ENCODE results near the gene ARHGEF4. TPM values are rescaled to one million over a fixed set of nuclear protein-coding genes. Genes with fewer than 3 reads are reported as not detected.

Gene ARHGEF4
- polyA plus RNA-seq, 1 donor (not counting 4 experiments of a cell fraction or from before 2014, with no cell fraction given), result 22.6 TPM

DNA sequence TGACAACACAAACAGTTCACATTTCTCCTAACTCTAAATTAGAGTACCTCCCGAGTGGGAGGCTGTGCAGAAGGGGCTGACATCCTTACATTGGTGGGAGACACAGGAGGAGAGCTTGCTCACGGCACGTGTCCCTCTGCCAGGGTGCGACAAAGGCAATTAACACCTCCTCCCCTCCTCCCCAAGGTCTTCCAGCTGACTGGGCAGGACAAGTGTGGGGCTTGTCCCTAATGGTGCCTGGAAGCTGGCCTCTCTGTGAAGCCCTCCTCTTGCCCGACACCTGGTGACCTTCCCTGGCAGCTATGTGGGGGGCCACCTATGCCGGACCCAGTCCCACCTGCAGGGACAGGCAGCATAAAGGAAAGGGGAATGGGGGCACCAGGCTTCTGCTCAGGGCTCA is 199.6 kb downstream of the ARHGEF4 start:
- no peak overlapping the region for H3K27ac ChIP-seq (ENCODE audit: control insufficient read depth, insufficient read depth, low read length)
- H3K9ac ChIP-seq (ENCODE audit: control insufficient read depth, extremely low read depth, insufficient read depth, low read length), result no peak overlapping the region
- H3K9me3 ChIP-seq (ENCODE audit: control insufficient read depth, low read depth, low read length), result no peaks in the 10 kb centered on the region
- dilution Hi-C loops (cut with MboI; ENCODE audit: extremely low pct_ligation_motif_present, low sequenced_read_pairs), result no loop called here
- peaks cover 12% of the 10 kb centered on the region for H3K4me1 ChIP-seq (ENCODE audit: control insufficient read depth, extremely low read depth, insufficient read depth, low read length)
- no peaks in the 10 kb centered on the region for H3K9me1 ChIP-seq (ENCODE audit: control insufficient read depth, extremely low read depth, insufficient read depth, low read length)
- H4K20me1 ChIP-seq (ENCODE audit: control insufficient read depth, extremely low read depth, insufficient read depth, low read length), result no peaks in the 10 kb centered on the region
- H2AFZ ChIP-seq (ENCODE audit: control insufficient read depth, low read length), result no peak overlapping the region
- H3K79me2 ChIP-seq (ENCODE audit: control insufficient read depth, insufficient read depth, low read length), result no peaks in the 10 kb centered on the region
- FAIRE-seq, result no peak
- H3K4me3 ChIP-seq (ENCODE audit: control insufficient read depth in 2 of 3, extremely low read depth in 1 of 3, insufficient read depth in 2 of 3, low read depth in 1 of 3, low read length in 3 of 3), result no peak overlapping the region
- H3K36me3 ChIP-seq (ENCODE audit: control insufficient read depth in 2 of 2, extremely low read depth in 1 of 2, insufficient read depth in 2 of 2, low read length in 2 of 2), result peaks cover 5 to 9% of the 10 kb centered on the region in 2 experiments
- H3K4me2 ChIP-seq (ENCODE audit: control insufficient read depth, extremely low read depth, insufficient read depth, low read depth, low read length), result no peak overlapping the region
- H3K27me3 ChIP-seq (ENCODE audit: control insufficient read depth, extremely low read depth, insufficient read depth, low read length), result no peaks in the 10 kb centered on the region
- DNase-seq (ENCODE audit: low read depth, low spot score), result no peak
- TF ChIP-seq, protein P1, sequence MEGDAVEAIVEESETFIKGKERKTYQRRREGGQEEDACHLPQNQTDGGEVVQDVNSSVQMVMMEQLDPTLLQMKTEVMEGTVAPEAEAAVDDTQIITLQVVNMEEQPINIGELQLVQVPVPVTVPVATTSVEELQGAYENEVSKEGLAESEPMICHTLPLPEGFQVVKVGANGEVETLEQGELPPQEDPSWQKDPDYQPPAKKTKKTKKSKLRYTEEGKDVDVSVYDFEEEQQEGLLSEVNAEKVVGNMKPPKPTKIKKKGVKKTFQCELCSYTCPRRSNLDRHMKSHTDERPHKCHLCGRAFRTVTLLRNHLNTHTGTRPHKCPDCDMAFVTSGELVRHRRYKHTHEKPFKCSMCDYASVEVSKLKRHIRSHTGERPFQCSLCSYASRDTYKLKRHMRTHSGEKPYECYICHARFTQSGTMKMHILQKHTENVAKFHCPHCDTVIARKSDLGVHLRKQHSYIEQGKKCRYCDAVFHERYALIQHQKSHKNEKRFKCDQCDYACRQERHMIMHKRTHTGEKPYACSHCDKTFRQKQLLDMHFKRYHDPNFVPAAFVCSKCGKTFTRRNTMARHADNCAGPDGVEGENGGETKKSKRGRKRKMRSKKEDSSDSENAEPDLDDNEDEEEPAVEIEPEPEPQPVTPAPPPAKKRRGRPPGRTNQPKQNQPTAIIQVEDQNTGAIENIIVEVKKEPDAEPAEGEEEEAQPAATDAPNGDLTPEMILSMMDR (optimal IDR thresholded peaks at IDR 0.05 in 1 of 3, IDR thresholded peaks at IDR 0.05 in 1 of 3, conservative IDR thresholded peaks at IDR 0.05 in 1 of 3; ENCODE audit: extremely low read depth in 1 of 3, insufficient read depth in 2 of 3, low read length in 3 of 3), result no peak
- TF ChIP-seq EZH2 (IDR thresholded peaks at IDR 0.05; ENCODE audit: low read length), result no peak

DNA sequence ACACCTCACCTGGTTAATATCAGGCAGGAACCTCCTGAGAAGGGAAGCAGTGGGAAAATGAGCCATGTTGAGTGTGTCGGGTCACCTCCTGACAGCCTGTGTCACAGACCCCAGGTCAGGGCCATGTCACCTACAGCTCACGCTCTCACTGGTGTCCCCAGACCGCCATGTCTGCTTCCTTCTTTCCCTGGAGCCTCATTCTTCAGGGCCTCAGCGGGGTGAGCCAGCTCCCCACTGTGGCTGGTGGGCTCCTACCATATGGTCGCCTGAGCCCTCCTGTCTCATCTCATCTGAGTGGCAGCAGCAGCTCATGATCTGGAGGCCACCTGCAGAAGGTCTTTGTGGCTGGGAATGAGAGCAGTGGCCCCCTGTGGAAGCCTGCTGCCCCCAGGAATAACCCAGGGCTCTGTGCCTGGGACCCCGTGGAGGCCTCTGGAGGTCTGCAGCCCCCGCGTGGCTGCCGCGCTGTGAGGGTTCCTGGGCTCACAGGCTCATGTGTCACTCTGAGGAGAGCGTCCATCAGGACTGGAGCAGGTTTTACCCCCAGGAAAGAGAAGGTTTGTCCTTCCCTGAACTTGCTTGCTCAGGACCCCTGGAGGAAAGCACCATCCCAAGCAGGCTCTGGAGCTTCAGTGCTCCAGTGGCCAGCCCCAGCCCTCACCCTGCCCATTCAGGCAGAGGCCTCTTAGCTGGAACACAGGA is 200.1 kb downstream of the ARHGEF4 start:
- dilution Hi-C loops (cut with MboI; ENCODE audit: extremely low pct_ligation_motif_present, low sequenced_read_pairs), result no loop called here
- no peak overlapping the region for H3K27ac ChIP-seq (ENCODE audit: control insufficient read depth, insufficient read depth, low read length)
- no peak overlapping the region for H3K9ac ChIP-seq (ENCODE audit: control insufficient read depth, extremely low read depth, insufficient read depth, low read length)
- no peak overlapping the region for H3K4me3 ChIP-seq (ENCODE audit: control insufficient read depth in 2 of 3, extremely low read depth in 1 of 3, insufficient read depth in 2 of 3, low read depth in 1 of 3, low read length in 3 of 3)
- FAIRE-seq (no peak), DNase-seq (ENCODE audit: low read depth, low spot score) (no peak)
- no peak overlapping the region for H3K4me2 ChIP-seq (ENCODE audit: control insufficient read depth, extremely low read depth, insufficient read depth, low read depth, low read length)
- H3K9me3 ChIP-seq (ENCODE audit: control insufficient read depth, low read depth, low read length), result no peaks in the 10 kb centered on the region
- H2AFZ ChIP-seq (ENCODE audit: control insufficient read depth, low read length), result no peak overlapping the region
- TF ChIP-seq EZH2 (IDR thresholded peaks at IDR 0.05; ENCODE audit: low read length), result no peak
- TF ChIP-seq, protein P1 (optimal IDR thresholded peaks at IDR 0.05 in 1 of 3, IDR thresholded peaks at IDR 0.05 in 1 of 3, conservative IDR thresholded peaks at IDR 0.05 in 1 of 3; ENCODE audit: extremely low read depth in 1 of 3, insufficient read depth in 2 of 3, low read length in 3 of 3), result no peak
- no peaks in the 10 kb centered on the region for H3K9me1 ChIP-seq (ENCODE audit: control insufficient read depth, extremely low read depth, insufficient read depth, low read length)
- peaks cover 12% of the 10 kb centered on the region for H3K4me1 ChIP-seq (ENCODE audit: control insufficient read depth, extremely low read depth, insufficient read depth, low read length)
- H3K27me3 ChIP-seq (ENCODE audit: control insufficient read depth, extremely low read depth, insufficient read depth, low read length), result no peaks in the 10 kb centered on the region
- H3K79me2 ChIP-seq (ENCODE audit: control insufficient read depth, insufficient read depth, low read length), result no peaks in the 10 kb centered on the region
- H4K20me1 ChIP-seq (ENCODE audit: control insufficient read depth, extremely low read depth, insufficient read depth, low read length), result no peaks in the 10 kb centered on the region
- H3K36me3 ChIP-seq (ENCODE audit: control insufficient read depth in 2 of 2, extremely low read depth in 1 of 2, insufficient read depth in 2 of 2, low read length in 2 of 2), result peaks cover 10 to 14% of the 10 kb centered on the region in 2 experiments

Data from keratinocyte (primary cell).